Stimulated activated naive CD8-positive, alpha-beta T cell treated with anti-CD3 and anti-CD28 coated beads, Interleukin-15, Interleukin-2, amounts not matched to agents 100 U/mL and 50 U/mL, for 24 hours (primary cell): ENCODE measurements around the gene MTUS2.
A peak's percentile ranks its signal among the peaks of the same experiment; 100 is the strongest.

Source experiments
- ATAC-seq: fragments of 150-1000 bp; cut with Tn5 transposase; one replicate; pipeline ENCODE4 v1.10.0; 2021
- DNase-seq: peaks from one replicate; pipeline ENCODE4 v3.0.0; 2021

Gene MTUS2

GRCh38 chr13:29508130-29508875 lies 688.2 kb downstream of the MTUS2 start:
- DNase-seq (peak; percentile 81), ATAC-seq (peak; percentile 78)

- ATAC-seq (no peak), DNase-seq (no peak)
These were observed 688.7 kb downstream of the MTUS2 start for GRCh38 chr13:29508876-29509252.

GRCh38 chr13:29509999-29510589 lies 690.0 kb downstream of the MTUS2 start:
- ATAC-seq (no peak), DNase-seq (no peak)

GRCh38 chr13:29510651-29511084 lies 690.5 kb downstream of the MTUS2 start:
- ATAC-seq (no peak), DNase-seq (no peak)

GRCh38 chr13:29511106-29511796 lies 691.1 kb downstream of the MTUS2 start:
- ATAC-seq (no peak), DNase-seq (no peak)

GRCh38 chr13:29511980-29512379 lies 691.8 kb downstream of the MTUS2 start:
- ATAC-seq (no peak), DNase-seq (no peak)

GRCh38 chr13:29513002-29513980 lies 693.2 kb downstream of the MTUS2 start:
- no peak for ATAC-seq
- no peak for DNase-seq

GRCh38 chr13:29513981-29514719 lies 694.0 kb downstream of the MTUS2 start:
- no peak for ATAC-seq

GRCh38 chr13:29514720-29515310 lies 694.7 kb downstream of the MTUS2 start:
- no peak for ATAC-seq
- no peak for DNase-seq

More at GRCh38 chr13:29513981-29514719, 694.0 kb downstream of the MTUS2 start:
- no peak for DNase-seq

GRCh38 chr13:29515372-29515771 lies 695.2 kb downstream of the MTUS2 start:
- DNase-seq (no peak), ATAC-seq (no peak)

- ATAC-seq: no peak
- DNase-seq: no peak
These were observed 695.9 kb downstream of the MTUS2 start for GRCh38 chr13:29516012-29516411.

- ATAC-seq (no peak), DNase-seq (no peak)
These were observed 696.7 kb downstream of the MTUS2 start for GRCh38 chr13:29516880-29517279.

- ATAC-seq (no peak), DNase-seq (no peak)
These were observed 699.8 kb downstream of the MTUS2 start for GRCh38 chr13:29519921-29520320.

GRCh38 chr13:29520671-29521070 lies 700.5 kb downstream of the MTUS2 start:
- no peak for DNase-seq
- ATAC-seq: no peak

- DNase-seq (no peak), ATAC-seq (no peak)
These were observed 701.2 kb downstream of the MTUS2 start for GRCh38 chr13:29521336-29521735.

- DNase-seq: no peak
- no peak for ATAC-seq
These were observed 702.0 kb downstream of the MTUS2 start for GRCh38 chr13:29522044-29522685.

- ATAC-seq (no peak), DNase-seq (no peak)
These were observed 703.2 kb downstream of the MTUS2 start for GRCh38 chr13:29523199-29523961.

GRCh38 chr13:29524176-29524575 lies 704.0 kb downstream of the MTUS2 start:
- ATAC-seq: no peak
- DNase-seq: no peak

- no peak for ATAC-seq
These were observed 704.5 kb downstream of the MTUS2 start for GRCh38 chr13:29524641-29525040.

GRCh38 chr13:29525757-29526156 lies 705.6 kb downstream of the MTUS2 start:
- no peak for DNase-seq

More at GRCh38 chr13:29524641-29525040, 704.5 kb downstream of the MTUS2 start:
- DNase-seq: no peak

More at GRCh38 chr13:29525757-29526156, 705.6 kb downstream of the MTUS2 start:
- ATAC-seq: no peak
